ENCODE results near the gene ADARB1.

The ADARB1 gene

GRCh38 chr21:45113543-45113942 is 39.2 kb downstream of the ADARB1 start:
- no peak for DNase-seq (ENCODE audit: low read depth in 2 of 2, low spot score in 1 of 2)

- no peak for DNase-seq (ENCODE audit: low read depth in 2 of 2, low spot score in 1 of 2)
Measured at GRCh38 chr21:45114072-45114471, 39.7 kb downstream of the ADARB1 start.

- DNase-seq (ENCODE audit: low read depth in 2 of 2, low spot score in 1 of 2) = no peak
Measured at GRCh38 chr21:45114475-45114874, 40.1 kb downstream of the ADARB1 start.

GRCh38 chr21:45115141-45115540 is 40.8 kb downstream of the ADARB1 start:
- no peak for DNase-seq (ENCODE audit: low read depth in 2 of 2, low spot score in 1 of 2)

GRCh38 chr21:45116066-45116465 is 41.7 kb downstream of the ADARB1 start:
- no peak for DNase-seq (ENCODE audit: low read depth in 2 of 2, low spot score in 1 of 2)

GRCh38 chr21:45117314-45117713 is 42.9 kb downstream of the ADARB1 start:
- no peak for DNase-seq (ENCODE audit: low read depth in 2 of 2, low spot score in 1 of 2)

- DNase-seq (ENCODE audit: low read depth in 2 of 2, low spot score in 1 of 2) = no peak
Measured at GRCh38 chr21:45118099-45118498, 43.7 kb downstream of the ADARB1 start.

- DNase-seq (ENCODE audit: low read depth in 2 of 2, low spot score in 1 of 2) = no peak
Measured at GRCh38 chr21:45119812-45120211, 45.4 kb downstream of the ADARB1 start.

- no peak for DNase-seq (ENCODE audit: low read depth in 2 of 2, low spot score in 1 of 2)
Measured at GRCh38 chr21:45120975-45121374, 46.6 kb downstream of the ADARB1 start.

GRCh38 chr21:45122030-45122429 is 47.6 kb downstream of the ADARB1 start:
- DNase-seq (ENCODE audit: low read depth in 2 of 2, low spot score in 1 of 2) = no peak

GRCh38 chr21:45122432-45123132 is 48.2 kb downstream of the ADARB1 start:
- DNase-seq (ENCODE audit: low read depth in 2 of 2, low spot score in 1 of 2) = no peak

- no peak for DNase-seq (ENCODE audit: low read depth in 2 of 2, low spot score in 1 of 2)
Measured at GRCh38 chr21:45123440-45123839, 49.1 kb downstream of the ADARB1 start.

GRCh38 chr21:45124596-45124995 is 50.2 kb downstream of the ADARB1 start:
- DNase-seq (ENCODE audit: low read depth in 2 of 2, low spot score in 1 of 2) = no peak

GRCh38 chr21:45125357-45125756 is 51.0 kb downstream of the ADARB1 start:
- no peak for DNase-seq (ENCODE audit: low read depth in 2 of 2, low spot score in 1 of 2)

- no peak for DNase-seq (ENCODE audit: low read depth in 2 of 2, low spot score in 1 of 2)
Measured at GRCh38 chr21:45126204-45126626, 51.8 kb downstream of the ADARB1 start.

GRCh38 chr21:45126983-45127382 is 52.6 kb downstream of the ADARB1 start:
- DNase-seq (ENCODE audit: low read depth in 2 of 2, low spot score in 1 of 2) = no peak

GRCh38 chr21:45127937-45128336 is 53.6 kb downstream of the ADARB1 start:
- no peak for DNase-seq (ENCODE audit: low read depth in 2 of 2, low spot score in 1 of 2)

GRCh38 chr21:45128613-45129188 is 54.3 kb downstream of the ADARB1 start:
- peak; percentile 51 to 52 for DNase-seq (ENCODE audit: low read depth in 2 of 2, low spot score in 1 of 2)

GRCh38 chr21:45129189-45129923 is 55.0 kb downstream of the ADARB1 start:
- no peak for DNase-seq (ENCODE audit: low read depth in 2 of 2, low spot score in 1 of 2)

GRCh38 chr21:45130324-45130774 is 56.0 kb downstream of the ADARB1 start:
- no peak for DNase-seq (ENCODE audit: low read depth in 2 of 2, low spot score in 1 of 2)

- no peak for DNase-seq (ENCODE audit: low read depth in 2 of 2, low spot score in 1 of 2)
Measured at GRCh38 chr21:45131537-45131999, 57.2 kb downstream of the ADARB1 start.

All from stimulated activated CD8-positive, alpha-beta memory T cell treated with anti-CD3 and anti-CD28 coated beads, Interleukin-4, amount 100 ng/mL, for 4 hours (primary cell).